ENCODE results near the gene ARRB1.

DNA sequence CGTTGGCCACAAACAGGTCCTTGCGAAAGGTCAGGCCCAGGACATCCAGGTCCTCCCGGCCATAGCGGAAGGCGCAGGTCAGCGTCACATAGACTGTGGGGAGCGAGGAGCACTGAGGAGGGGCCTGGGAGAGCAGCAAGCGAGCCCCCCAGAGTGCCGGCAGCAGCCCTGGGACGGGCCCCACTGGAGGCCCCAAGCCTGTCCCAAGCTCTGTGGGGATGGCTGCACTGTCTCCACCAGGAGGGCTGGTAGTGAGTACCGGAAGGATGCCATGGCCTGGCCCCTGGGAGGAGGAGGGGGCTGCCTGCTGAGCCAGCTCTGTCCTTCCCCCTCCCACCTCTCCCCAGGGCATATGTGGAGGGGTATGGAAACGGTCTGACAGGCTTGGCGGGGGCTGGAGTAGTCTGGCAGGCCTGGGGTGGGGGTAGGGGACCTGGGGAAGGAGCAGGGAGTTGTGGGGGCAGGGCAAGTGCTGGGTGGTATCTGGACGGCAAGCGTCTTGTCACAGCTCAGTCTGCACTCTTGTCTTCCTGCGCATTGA, 68.0 kb downstream of the ARRB1 start:
- no peak for TF ChIP-seq CTCF (IDR thresholded peaks at IDR 0.05; ENCODE audit: low read depth, low read length)
- TF ChIP-seq POLR2A (IDR thresholded peaks at IDR 0.05; ENCODE audit: extremely low read depth, insufficient read length): no peak
- TF ChIP-seq MAX (IDR thresholded peaks at IDR 0.05; ENCODE audit: low read depth, low read length): no peak
- TF ChIP-seq MYC (IDR thresholded peaks at IDR 0.05; ENCODE audit: low read depth, low read length): no peak
